GM04503 (cell line): ENCODE results near the gene SLC4A4.
A peak's percentile ranks its signal among the peaks of the same experiment; 100 is the strongest.

Source experiments
- DNase-seq: peaks from one replicate; pipeline ENCODE4 v3.0.0-alpha.2; 2012; ENCODE audit warnings: low read depth

SLC4A4 gene

DNA sequence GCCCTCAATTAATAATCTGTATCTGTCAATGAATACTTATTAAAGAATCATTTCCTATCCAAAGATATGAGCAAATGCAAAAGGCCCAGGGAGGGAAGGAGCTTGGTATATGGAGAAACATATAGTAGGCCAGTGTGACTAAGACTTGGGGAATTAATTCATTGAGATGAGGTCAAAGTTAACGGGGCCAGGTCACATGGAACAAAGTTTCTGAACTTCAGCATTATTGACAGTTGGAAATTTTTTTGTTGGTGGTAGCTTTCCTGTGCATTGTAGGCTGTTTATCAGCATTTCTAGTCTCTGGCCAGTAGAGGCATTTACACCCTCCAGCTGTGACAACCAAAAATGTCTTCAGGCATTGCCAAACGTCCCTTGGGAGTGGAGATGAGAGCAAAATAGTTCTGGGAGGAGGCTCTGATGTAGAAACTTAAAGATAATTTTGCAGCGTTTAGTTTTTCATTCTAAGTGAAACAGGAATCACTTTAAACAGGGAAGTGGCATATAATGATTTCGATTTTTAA lies 202.0 kb downstream of the SLC4A4 start:
- DNase-seq = no peak

DNA sequence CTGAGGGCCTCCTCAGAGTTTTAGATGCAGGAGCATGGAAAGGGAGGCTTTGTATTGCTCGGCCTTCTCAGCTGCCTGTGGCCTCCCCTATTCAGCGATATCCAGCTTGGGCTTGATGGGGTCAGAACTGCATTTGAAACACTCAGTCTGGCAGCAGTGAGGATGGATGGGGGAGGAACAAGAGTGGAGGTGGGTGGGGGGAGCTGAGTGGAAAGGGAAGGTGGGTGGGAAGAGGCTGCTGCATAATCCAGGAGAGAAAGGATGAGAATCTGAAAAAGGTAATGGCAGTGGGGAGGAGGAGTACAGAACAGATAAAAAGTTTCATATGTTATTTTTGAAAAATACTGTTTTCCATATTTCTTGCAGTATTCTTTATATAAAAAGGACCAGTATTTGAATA lies 202.7 kb downstream of the SLC4A4 start:
- no peak for DNase-seq

DNA sequence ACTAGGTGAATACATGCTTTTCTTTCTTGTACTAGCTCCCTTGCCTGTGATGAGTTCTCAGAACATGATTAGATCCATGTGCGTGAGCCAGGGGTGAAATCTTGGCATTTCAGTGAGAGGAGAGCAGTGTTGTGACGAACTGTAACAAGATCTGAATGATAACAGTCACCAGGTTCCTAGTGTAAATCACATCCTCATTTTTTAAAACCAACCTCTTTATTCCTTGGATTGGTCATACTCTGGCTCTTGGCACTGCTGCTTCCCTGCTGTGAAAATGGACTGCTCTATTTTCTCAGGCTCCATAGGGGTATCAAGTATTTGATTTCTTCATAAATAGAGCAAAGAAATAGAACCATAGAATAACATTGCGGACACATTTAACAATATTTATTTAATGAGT lies 206.3 kb downstream of the SLC4A4 start:
- DNase-seq = peak; percentile 12

DNA sequence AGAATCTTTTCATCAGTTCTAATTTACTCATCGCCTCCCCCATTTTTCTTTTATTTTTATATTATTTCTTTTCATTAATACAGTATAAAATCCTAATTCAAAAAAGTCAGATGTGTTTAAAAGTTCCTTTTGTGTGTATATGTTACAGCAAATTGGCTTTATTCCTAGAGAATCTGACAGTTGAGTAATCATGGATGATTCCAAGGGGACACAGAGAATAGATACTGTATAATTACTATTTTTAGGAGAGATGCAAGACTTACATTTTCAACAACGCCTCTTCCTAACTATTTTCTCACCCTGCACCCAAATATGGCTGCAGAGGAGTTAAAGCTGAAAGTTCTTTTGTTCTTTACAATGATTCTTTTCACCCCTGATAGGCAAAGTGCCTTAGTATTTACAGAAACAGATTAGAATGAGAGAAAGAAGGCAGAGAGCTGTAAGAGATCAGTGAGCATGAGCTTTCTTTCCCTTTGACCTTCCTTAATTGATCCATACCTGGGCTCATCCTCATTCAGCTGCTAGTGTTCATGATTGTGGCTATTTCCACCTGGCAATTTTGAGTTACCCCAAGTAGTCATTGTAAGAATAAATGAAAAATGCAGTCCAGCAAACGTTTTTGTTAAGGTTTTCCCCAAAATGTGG lies 210.8 kb downstream of the SLC4A4 start:
- no peak for DNase-seq

DNA sequence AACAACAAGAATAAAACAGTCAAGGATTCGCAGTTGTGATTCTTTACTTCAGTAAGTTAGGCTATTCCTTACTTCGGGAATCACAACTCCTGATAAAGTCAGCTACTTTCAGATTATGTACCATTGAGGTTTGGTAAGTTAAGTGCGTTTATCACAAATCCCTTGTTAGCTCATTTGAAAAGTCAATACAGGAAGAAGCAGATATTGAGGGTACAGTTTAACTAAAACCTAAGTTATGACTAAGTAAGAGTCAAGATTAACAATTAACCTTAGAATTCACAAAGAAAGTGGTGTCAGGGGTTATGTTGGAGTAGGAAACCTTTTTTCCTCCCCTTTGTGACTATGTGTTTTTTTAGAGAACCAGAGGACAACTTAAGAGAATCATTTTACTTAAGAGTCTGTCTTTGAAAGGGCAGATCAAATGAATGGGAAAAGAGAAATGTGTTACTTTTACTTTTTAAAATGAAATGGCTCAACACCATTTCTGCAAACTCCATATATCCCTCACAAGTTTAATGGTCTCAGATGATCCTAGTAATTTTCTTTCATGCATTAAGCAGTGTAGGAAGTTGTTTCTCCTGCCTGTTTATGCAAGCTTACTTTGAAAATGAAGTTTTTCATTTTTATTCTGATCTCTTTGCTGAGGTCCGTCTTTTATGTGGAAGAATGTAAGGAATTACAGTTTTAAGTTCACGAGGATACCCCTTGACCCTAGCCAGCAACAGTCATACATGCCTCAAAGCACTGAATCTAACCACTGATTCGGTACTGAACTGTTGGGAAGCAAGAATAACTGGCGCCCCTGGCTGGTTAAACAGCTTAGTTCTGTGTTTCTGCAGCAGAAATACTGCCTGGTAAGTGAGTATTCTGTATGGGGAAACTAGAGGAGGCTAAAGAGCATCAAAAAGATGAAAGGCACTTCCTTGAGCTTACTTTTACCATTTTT lies 211.7 kb downstream of the SLC4A4 start:
- DNase-seq = no peak

DNA sequence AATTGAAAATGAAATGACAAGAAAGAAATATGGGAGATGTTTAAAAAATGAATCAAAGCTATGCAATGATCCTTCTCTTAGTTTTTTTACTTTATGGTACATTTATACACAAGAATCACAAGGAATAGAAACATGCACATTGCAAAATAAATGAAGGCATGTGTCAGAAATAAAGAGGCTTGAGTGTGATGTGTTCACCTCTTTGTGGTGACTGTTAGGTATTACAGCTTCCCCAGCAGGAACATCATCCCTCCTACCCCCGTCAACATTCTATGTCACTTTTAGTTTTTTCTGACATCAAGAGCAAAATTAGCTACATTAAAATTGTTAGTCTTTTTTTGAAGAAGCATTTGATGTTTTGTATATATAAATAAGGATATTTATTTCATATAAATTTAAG lies 214.8 kb downstream of the SLC4A4 start:
- DNase-seq = no peak

DNA sequence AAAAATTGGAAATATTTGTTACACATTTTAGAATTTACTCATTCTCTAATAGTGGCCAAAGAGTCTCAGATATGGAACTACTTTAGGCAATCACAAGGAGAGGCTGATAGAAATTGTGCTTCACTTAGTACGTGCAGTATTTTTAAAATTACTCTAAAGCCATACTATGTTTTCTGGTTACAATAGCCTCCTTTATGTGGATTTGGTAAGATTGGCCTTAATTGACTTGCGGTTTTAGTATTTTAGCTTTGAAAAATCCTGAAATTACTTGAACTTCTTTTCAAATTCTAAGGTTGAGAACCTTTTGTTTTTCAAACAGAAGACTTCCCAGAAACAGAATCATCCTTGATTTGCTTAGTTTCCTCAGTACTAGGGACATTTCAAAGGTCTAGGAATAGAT lies 215.2 kb downstream of the SLC4A4 start:
- DNase-seq = no peak

DNA sequence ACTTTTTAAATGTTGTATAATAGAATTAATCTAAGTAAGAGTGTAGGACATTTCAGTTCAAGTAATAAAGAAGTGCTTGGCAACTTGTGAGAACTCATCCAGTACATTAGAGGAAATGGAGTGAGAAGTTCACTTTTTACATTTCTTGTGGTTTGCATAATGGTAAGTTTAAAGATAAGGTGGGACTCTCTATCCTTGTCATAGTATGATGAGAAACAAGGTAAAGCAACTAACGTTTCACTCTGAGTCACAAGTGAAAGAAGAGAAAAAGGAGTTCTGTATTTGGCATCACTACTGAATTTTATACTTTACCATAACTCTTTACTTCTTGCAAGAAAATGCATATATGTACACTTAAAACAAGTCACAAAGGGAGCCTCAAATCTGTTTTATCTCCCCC lies 219.4 kb downstream of the SLC4A4 start:
- DNase-seq = no peak

DNA sequence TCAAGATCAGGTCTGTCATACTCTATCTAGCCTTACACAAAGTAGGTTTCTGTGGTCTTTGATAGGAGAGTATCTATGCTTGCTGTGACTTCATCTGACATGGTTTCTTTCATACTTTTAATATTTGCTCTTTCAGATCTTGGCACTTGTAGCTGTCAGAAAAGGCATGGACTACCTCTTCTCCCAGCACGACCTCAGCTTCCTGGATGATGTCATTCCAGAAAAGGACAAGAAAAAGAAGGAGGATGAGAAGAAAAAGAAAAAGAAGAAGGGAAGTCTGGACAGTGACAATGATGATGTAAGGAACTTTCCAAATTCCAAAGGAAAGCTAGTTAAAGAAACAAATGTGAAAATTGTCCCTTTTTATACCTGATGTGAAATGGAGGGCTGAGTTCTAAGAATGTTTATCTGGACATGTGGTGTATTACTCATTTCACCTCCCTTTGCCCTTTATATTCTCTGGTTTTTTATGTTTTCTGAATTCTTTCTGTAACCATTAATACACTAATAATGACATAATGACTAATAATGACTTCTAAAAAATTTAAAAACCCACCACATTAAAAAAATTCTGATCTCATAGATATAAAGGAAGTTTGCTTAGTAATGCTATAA lies 221.2 kb downstream of the SLC4A4 start:
- no peak for DNase-seq

DNA sequence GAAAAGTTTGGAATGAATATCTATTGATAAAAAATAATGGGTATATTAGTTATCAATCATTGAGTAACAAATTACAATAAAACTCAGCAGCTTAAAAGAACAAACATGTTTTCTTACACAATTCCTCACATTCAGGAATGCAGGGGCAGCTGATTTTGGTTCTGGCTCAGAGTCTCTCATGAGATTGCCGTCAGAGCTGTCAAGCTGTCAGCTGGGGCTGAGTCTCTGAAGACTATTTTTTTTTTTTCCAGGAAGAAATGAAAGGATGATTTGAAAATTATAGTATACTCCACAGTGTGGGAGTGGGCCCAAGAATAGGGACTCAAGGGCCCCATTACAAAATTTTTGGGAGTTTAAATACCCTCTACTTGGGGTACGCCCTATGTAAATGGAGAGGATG lies 226.0 kb downstream of the SLC4A4 start:
- DNase-seq = no peak

DNA sequence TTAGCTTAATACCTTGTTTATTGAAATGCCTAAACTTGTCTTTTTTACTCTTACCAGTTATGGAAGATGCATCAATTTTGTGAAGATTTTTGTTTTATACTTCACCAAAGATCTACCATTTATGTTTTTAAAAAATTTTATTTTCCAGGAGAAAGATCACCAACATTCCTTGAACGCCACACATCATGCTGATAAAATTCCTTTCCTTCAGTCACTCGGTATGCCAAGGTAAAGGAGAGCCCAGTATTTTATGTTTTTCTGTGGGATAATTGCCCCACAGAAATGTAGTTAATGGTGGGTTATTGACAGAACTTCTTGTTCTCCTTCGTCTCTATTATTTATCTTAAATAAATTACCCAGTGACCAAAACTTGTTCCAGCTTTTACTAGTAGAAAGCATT lies 228.0 kb downstream of the SLC4A4 start:
- no peak for DNase-seq

DNA sequence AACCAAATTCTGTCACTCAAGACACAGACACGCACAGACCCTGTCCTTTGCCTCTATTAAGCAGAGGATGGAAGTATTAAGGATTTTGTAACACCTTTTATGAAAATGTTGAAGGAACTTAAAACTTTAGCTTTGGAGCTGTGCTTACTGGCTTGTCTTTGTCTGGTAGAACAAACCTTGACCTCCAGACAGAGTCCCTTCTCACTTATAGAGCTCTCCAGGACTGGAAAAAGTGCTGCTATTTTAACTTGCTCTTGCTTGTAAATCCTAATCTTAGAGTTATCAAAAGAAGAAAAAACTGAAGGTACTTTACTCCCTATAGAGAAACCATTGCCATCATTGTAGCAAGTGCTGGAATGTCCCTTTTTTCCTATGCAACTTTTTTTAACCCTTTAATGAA lies 229.3 kb downstream of the SLC4A4 start:
- no peak for DNase-seq

DNA sequence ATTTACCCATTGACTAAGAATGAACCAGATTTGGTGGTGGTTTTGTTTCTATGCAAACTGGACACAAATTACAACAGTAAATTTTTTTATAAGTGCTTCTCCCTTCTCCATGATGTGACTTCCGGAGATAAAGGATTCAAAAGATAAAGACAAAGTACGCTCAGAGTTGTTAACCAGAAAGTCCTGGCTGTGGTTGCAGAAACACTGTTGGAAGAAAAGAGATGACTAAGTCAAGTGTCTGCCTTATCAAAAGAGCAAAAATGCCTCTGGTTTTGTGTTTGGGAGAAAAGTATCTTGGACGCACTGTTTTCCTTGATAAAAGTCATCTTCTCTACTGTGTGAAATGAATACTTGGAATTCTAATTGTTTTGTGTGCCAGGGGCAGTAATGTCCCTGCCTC lies 231.7 kb downstream of the SLC4A4 start:
- DNase-seq = no peak

DNA sequence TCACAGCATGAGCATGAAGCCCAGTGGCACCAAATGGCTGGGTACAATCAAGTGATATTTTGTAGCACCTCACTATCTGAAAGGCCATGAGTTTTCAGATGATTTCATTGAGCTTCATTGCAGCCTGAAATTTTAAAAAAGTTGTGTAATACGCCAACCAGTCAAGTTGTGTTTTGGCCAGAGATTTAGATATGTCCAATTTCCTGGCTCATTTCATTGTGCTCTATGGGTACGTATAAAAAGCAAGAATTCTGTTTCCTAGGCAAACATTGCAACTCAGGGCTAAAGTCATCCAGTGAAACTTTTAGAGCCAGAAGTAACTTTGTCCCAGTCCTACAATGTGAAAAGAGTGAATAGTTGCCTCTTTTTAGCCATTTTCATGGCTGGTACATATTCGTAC lies 232.5 kb downstream of the SLC4A4 start:
- DNase-seq = no peak

DNA sequence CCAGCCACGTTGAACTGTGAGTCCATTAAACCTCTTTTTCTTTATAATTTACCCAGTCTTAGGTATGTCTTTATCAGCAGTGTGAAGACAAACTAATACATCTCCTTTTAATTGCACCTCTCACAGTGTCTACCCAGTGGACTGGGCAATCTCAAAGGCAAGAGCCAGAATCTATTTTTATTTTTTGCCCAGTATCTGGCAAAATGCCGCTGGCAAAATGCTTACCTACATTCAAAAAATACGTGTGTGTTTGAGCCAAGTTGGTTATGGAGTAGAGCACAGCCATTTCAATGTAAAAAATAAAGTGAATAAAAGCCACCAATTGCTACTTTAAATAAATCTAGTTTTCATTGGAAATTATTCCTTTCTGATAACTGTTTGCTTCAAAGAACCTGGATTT lies 245.2 kb downstream of the SLC4A4 start:
- DNase-seq = no peak

DNA sequence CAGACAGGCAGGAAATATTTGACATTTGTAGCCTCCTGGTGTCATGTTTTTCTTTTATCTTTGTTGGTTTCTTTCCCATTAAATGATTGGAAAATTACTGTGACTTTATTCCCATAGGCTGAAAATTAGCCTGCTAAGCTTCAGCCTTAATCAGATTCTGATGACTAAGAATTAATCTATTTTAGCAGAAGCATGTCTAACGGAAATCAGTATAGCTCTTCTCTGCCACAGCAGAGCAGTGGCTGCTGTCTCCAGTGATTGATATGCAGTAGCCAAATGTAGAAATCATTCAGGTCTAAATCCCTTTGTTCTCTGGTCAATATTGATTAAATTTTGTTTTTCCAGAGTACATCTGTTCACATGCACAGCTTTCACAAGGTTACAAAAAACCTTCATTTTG lies 245.8 kb downstream of the SLC4A4 start:
- no peak for DNase-seq

DNA sequence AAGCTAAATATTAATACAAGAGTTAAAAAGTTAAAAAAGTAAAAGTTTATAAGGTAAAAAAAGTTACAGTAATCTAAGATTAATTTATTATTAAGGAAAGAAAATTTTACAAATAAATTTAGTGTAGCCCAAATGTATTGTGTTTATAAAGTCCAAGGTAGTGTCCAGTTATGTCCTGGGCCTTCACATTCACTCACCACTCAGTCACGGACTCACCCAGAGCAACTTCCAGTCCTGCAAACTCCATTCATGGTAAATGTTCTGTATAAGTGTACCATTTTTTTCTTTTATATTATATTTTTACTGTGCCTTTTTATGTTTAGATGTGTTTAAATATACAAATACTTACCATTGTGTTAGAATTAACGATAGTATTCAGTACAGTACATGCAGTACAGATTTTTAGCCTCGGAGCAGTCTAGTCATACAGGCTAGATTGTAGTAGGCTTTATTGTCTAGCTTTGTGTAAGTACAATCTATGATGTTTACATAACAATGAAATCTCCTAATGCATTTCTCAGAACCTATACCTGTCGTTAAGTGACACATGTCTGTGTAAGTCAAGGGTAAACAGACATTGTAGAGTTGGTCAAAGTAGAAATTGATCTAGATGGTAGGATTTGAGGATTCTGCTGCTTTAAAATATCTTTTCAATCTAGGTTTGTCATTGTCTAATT lies 247.4 kb downstream of the SLC4A4 start:
- DNase-seq = no peak

DNA sequence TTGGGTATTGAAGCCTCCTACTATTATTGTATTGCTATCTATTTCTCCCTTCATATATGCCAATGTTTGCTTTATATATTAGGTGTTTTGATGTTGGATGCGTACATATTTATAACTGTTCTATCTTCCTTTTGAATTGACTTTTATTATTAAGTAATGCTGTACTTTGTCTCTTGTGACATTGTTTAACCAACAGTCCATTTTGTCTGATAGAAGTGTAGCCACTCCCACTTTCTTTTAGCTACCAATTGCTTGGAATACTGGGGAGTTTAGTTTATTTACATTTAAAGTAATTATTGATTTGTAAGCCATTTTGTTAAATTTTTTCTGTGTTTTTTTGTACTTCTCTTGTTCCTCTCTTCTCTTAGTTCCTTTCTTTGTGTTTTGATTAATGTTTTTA lies 249.2 kb downstream of the SLC4A4 start:
- no peak for DNase-seq

DNA sequence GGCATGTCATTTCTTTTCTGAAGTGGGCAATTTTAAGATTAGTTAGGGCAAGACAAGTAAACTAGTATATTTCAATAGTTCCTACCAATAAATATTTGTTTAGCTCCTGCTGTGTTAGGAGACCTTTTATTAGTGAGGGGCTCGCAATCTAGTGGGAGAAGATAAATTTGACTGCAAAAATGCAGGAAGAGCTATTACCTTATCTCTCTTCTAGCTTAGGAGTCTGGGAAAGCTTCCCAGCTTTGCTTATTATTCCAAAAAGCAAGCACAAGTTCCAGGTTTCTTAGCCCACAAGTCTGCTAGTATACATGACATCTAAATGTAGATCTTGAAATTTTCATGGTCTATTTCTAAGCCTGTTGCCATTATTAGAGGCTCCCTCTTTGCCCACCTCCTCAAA lies 254.0 kb downstream of the SLC4A4 start:
- DNase-seq = no peak

DNA sequence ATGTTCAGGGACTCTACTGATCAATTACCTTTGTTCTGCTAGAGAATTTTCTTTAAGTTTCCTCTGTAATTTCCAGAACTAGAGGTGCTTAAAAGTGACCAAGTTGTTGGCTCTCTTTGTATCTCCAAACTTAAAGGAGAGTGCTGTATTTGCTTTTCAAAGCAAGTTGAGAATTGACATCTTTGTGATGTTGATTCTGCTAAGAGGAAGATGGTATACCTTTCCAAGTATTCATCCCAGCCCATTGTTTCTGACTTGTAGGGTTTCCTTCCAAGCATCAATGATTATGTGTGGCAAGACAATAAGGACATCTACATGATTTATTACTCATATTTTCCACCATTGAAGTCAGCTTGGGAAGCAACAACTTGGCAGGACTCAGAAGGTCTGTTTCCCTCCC lies 254.5 kb downstream of the SLC4A4 start:
- DNase-seq = no peak

DNA sequence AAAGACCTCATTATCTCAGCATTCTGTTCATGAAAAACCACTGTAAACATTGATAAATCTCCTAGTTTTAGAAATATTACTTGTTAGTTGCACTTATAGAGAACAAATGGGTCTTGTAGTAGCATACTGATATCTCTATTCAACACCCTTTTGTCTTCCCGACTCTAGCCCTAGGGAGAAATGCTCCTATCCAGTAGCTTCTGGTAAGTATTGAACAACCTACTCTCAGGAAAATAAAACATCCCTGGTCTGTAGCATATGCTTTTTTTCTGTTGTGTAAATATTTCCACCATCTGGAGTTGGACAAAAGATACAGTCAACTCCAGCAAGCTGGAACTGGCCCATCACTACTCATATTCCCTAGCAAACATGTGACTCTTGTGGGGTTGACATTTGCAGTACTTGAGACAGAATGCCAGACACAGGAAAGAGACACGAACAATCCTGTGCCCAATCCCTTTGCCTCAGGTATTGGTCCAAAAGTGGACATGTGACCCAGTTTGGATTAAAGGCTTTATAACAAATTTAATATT lies 256.8 kb downstream of the SLC4A4 start:
- DNase-seq = no peak

DNA sequence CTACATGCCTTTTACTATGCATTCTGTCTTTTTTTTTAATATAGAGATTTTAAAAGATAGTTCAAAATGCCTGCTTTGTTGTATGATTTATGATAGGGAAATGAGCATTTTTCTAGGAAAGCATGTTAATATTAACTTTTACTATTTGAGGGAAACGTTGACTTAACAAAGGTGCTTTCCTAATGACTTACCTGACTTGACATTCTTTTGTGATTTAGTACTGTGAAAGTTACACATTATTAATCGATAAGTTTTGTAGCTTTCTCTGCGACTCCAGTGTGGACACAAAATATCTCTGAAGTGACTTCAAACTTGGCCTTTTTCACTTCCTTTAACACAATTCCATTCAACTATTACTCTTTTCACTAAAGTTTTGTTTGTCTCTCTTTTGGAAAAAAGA lies 260.8 kb downstream of the SLC4A4 start:
- DNase-seq = no peak
